GM23338 (cell line): ENCODE results near the gene GPSM1.
A peak's percentile ranks its signal among the peaks of the same experiment; 100 is the strongest.

Experiments used
- CREB1 ChIP-seq: fragments of 250-450 bp; sonication (Bioruptor Pico); IDR thresholded peaks from 2 replicates; pipeline ENCODE4 v1.5.0; 2020; ENCODE audit warnings: low read depth, mild to moderate bottlenecking, moderate library complexity
- CTCF ChIP-seq, 2 experiments: fragments of 200-600 bp in 1 of 2; sonication (generic) in 1 of 2; conservative IDR thresholded peaks; 2 replicates each; pipeline versions ENCODE4 v1.5.1 to v1.6.1; 2016 to 2017; ENCODE audit warnings: antibody characterized with exemption in 2 of 2, low read depth in 2 of 2, mild to moderate bottlenecking in 2 of 2, moderate library complexity in 1 of 2
- EZH2 ChIP-seq: fragments of 200-600 bp; sonication (generic); IDR thresholded peaks from one replicate; pipeline ENCODE4 v1.8.0; 2017; ENCODE audit warnings: antibody characterized with exemption, mild to moderate bottlenecking, low read depth; ENCODE audit not compliant: unreplicated experiment
- EZH2phosphoT487 ChIP-seq: fragments of 200-600 bp; sonication (generic); IDR thresholded peaks from one replicate; pipeline ENCODE4 v1.8.1; 2018; ENCODE audit warnings: antibody characterized with exemption; ENCODE audit not compliant: unreplicated experiment
- JUNB ChIP-seq: IDR thresholded peaks from one replicate; pipeline ENCODE4 v1.6.1; 2016; ENCODE audit warnings: antibody characterized with exemption; ENCODE audit not compliant: unreplicated experiment
- NANOG ChIP-seq: IDR thresholded peaks from 2 replicates; pipeline ENCODE4 v1.6.1; 2016; ENCODE audit warnings: antibody characterized with exemption, borderline replicate concordance
- POLR2AphosphoS5 ChIP-seq: IDR thresholded peaks from 2 replicates; pipeline ENCODE4 v1.6.1; 2016; ENCODE audit warnings: antibody characterized with exemption, low read depth
- REST ChIP-seq: IDR thresholded peaks from one replicate; pipeline ENCODE4 v1.6.1; 2018; ENCODE audit warnings: antibody characterized with exemption; ENCODE audit not compliant: unreplicated experiment
- STAT1 ChIP-seq: IDR thresholded peaks from one replicate; pipeline ENCODE4 v1.6.1; 2016; ENCODE audit warnings: antibody characterized with exemption; ENCODE audit not compliant: unreplicated experiment
- TF ChIP-seq, protein P1 (sequence below): IDR thresholded peaks from 2 replicates; pipeline ENCODE4 v1.6.1; 2016; ENCODE audit warnings: antibody characterized with exemption

GRCh38 chr9:136283291-136284235, 43.8 kb upstream of the GPSM1 start:
- TF ChIP-seq POLR2AphosphoS5, result no peak
- peak; percentile 85 to 96 for TF ChIP-seq CTCF (conservative IDR thresholded peaks at IDR 0.05; ENCODE audit: low read depth in 2 of 2)
- no peak for TF ChIP-seq REST
- TF ChIP-seq, protein P1, sequence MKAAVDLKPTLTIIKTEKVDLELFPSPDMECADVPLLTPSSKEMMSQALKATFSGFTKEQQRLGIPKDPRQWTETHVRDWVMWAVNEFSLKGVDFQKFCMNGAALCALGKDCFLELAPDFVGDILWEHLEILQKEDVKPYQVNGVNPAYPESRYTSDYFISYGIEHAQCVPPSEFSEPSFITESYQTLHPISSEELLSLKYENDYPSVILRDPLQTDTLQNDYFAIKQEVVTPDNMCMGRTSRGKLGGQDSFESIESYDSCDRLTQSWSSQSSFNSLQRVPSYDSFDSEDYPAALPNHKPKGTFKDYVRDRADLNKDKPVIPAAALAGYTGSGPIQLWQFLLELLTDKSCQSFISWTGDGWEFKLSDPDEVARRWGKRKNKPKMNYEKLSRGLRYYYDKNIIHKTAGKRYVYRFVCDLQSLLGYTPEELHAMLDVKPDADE, result no peak
- TF ChIP-seq CREB1 (CRISPR knock-in tag), result no peak
- no peak for TF ChIP-seq EZH2phosphoT487
- TF ChIP-seq EZH2, result no peak
- no peak for TF ChIP-seq NANOG
- TF ChIP-seq STAT1, result no peak
- no peak for TF ChIP-seq JUNB
